Spleen (tissue), 11 donors: Measurements from ENCODE around the gene ACKR3. TPM values are rescaled to one million over a fixed set of nuclear protein-coding genes. Genes with fewer than 3 reads are reported as not detected.
A peak's percentile ranks its signal among the peaks of the same experiment; 100 is the strongest.

ENCODE experiments used
- DNase-seq: peaks from one replicate; pipeline ENCODE4 v3.0.0-alpha.2; 2020
- H3K27ac ChIP-seq, 8 donors: fragments of 200-600 bp; sonication (generic) in 7 of 8; 1 replicate in 4 of 8; 2 replicates in 4 of 8; pipeline versions ENCODE4 v1.5.0 to v1.8.0; 2016 to 2021; ENCODE audit warnings: inconsistent platforms in 4 of 8, mild to moderate bottlenecking in 4 of 8, moderate library complexity in 1 of 8
- H3K27me3 ChIP-seq, 7 donors: fragments of 200-600 bp; sonication (generic) in 6 of 7; replicated peaks in 1 of 7; 1 replicate in 4 of 7; 2 replicates in 3 of 7; pipeline versions ENCODE4 v1.5.0 to v1.8.0; 2016 to 2021; ENCODE audit warnings: inconsistent platforms in 3 of 7, mild to moderate bottlenecking in 1 of 7
- H3K36me3 ChIP-seq, 6 donors: fragments of 200-600 bp; sonication (generic) in 5 of 6; 1 replicate in 4 of 6; 2 replicates in 2 of 6; pipeline versions ENCODE4 v1.5.0 to v1.8.0; 2016 to 2021; ENCODE audit warnings: inconsistent platforms in 2 of 6
- H3K4me1 ChIP-seq, 6 donors: fragments of 200-600 bp; sonication (generic) in 5 of 6; 1 replicate in 3 of 6; 2 replicates in 3 of 6; pipeline versions ENCODE4 v1.5.0 to v1.8.0; 2016 to 2021; ENCODE audit warnings: inconsistent platforms in 3 of 6
- H3K4me3 ChIP-seq, 8 donors: fragments of 200-600 bp; sonication (generic) in 7 of 8; 1 replicate in 4 of 8; 2 replicates in 4 of 8; pipeline versions ENCODE4 v1.5.0 to v1.8.0; 2016 to 2021; ENCODE audit warnings: inconsistent platforms in 4 of 8, mild to moderate bottlenecking in 4 of 8, moderate library complexity in 2 of 8
- H3K9me3 ChIP-seq, 8 donors: fragments of 200-600 bp; sonication (generic) in 7 of 8; 1 replicate in 4 of 8; 2 replicates in 4 of 8; pipeline versions ENCODE4 v1.5.0 to v1.8.0; 2016 to 2021; ENCODE audit warnings: inconsistent platforms in 4 of 8
- POLR2A ChIP-seq, 3 donors: fragments of 450-650 bp; IDR thresholded peaks; one replicate each; pipeline ENCODE4 v1.5.1; 2017; ENCODE audit warnings: antibody characterized with exemption in 3 of 3, mild to moderate bottlenecking in 1 of 3
- POLR2AphosphoS5 ChIP-seq, 3 donors: sonication (generic); formaldehyde crosslinking; IDR thresholded peaks; one replicate each; pipeline ENCODE4 v1.5.1; 2017; ENCODE audit warnings: antibody characterized with exemption in 3 of 3
- WGBS, 5 donors: extraction: QIAGEN DNeasy Blood & Tissue Kit in 3 of 5; methylation state at CpG; one replicate each; pipeline versions ENCODE4 v1.1.5 to v1.1.7; 2013 to 2018; 5-methylcytosine and 5-hydroxymethylcytosine counted together
- intact Hi-C: fragments of 100-400 bp; cut with DNase I; formaldehyde crosslinking; loops from one replicate; pipeline ENCODE4 v1.15.0; 2023; ENCODE audit warnings: low total_unique reads
- polyA plus RNA-seq, 3 donors: library from polyadenylated mRNA; stranded (reverse); fragments of 200-250 nt; gene quantifications; one replicate each; pipeline ENCODE4 v1.2.1, GENCODE V29; 2013
- total RNA-seq, 7 donors: library from RNA; depleted of rRNA in 3 of 7; stranded (reverse); fragments of >200 nt in 3 of 7; fragmentation: NEBNext Ultra II Directional in 4 of 7; extraction: Animal tissue kit (Norgen Biotek cat#: 25700) in 4 of 7; gene quantifications; one replicate each; pipeline versions ENCODE4 v1.1.0 to v1.2.1, GENCODE V29; 2016 to 2021
- TF ChIP-seq, protein P1 (sequence below), 11 experiments: fragments of 200-600 bp in 7 of 11; fragments of 450-650 bp in 4 of 11; sonication (generic) in 4 of 11; IDR thresholded peaks in 8 of 11; conservative IDR thresholded peaks in 3 of 11; 1 replicate in 7 of 11; 2 replicates in 4 of 11; pipeline versions ENCODE4 v1.4.0 to v1.8.0; 2016 to 2021; ENCODE audit warnings: antibody characterized with exemption in 11 of 11, inconsistent platforms in 4 of 11, mild to moderate bottlenecking in 1 of 11
- donor health status: healthy with polysubstance abuse.
- donor health status: DM: no; HTN: no; CAD: no; lungs with moderate emphysema.
- donor health status: DM: no; HTN: no; CAD: no.
- donor health status: Bipolar disorder and iron deficiency.
- donor health status: healthy.
- donor health status: DM: no; HTN: no; CAD: no.
- donor health status: DM: yes; HTN: yes; CAD: no.

ACKR3 gene
- total and polyA plus RNA-seq, 10 donors, result 11.5 to 164 (median 67.0) TPM

DNA sequence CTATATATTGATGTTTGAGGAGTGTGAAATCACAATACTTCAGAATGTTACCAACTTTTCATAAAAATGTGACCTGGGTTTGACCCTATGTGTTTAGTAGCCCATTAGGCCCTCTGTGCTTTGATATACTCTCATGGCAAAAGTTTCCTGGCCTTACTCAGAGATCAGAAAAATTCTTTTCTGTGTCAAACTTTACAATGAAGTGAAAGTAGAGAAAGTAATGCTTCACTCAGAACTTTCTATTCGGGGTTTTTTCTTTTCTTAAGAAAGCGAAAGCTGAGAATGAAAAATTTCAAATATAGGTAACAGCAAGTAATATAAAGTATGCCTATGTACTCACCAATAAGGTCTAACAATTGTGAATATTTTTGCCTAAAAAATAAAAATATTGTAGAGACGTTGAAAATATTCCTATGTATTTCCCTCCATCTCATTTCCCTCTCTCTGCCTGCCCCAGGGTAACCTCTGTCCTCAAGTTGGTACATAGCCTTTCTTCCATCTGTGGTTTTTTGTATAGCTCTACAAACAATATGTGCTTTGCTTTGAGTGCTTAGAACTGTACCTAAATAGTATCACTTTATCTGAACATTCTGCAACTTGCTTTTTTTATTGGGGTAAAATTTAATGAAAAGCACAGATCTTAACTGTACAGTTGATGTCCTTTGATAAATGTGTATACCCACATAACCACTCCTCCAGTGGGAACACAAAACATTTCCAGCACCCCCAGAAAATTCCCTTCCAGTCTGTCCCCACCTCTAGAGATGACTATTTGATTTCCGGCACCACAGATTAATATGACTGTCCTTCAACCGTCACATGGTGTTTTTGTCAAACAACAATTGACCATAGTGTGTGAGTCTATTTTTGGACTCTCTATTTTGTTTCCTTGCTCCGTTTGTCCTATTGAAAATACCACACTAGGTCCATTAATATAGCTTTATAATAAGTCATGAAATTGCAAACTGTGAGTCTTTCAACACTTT lies 10.3 kb upstream of the ACKR3 start:
- H3K9me3 ChIP-seq, result peaks cover 0 to 8% (median 6%) of the 10 kb centered on the region in 8 donors
- 51 to 67% (median 63%) methylated on average over 6 of the region's 6 CpGs for WGBS, 5 donors
- no peak for DNase-seq
- no peaks in the 10 kb centered on the region for H3K27me3 ChIP-seq
- no peak overlapping the region for H3K4me3 ChIP-seq
- TF ChIP-seq POLR2A (IDR thresholded peaks at IDR 0.05) (no peak), POLR2AphosphoS5 (IDR thresholded peaks at IDR 0.05) (no peak)
- TF ChIP-seq, protein P1, sequence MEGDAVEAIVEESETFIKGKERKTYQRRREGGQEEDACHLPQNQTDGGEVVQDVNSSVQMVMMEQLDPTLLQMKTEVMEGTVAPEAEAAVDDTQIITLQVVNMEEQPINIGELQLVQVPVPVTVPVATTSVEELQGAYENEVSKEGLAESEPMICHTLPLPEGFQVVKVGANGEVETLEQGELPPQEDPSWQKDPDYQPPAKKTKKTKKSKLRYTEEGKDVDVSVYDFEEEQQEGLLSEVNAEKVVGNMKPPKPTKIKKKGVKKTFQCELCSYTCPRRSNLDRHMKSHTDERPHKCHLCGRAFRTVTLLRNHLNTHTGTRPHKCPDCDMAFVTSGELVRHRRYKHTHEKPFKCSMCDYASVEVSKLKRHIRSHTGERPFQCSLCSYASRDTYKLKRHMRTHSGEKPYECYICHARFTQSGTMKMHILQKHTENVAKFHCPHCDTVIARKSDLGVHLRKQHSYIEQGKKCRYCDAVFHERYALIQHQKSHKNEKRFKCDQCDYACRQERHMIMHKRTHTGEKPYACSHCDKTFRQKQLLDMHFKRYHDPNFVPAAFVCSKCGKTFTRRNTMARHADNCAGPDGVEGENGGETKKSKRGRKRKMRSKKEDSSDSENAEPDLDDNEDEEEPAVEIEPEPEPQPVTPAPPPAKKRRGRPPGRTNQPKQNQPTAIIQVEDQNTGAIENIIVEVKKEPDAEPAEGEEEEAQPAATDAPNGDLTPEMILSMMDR (IDR thresholded peaks at IDR 0.05 in 8 of 11, conservative IDR thresholded peaks at IDR 0.05 in 3 of 11), result no peak
- peak overlapping the region in 1 of 8 donors; percentile 22 for H3K27ac ChIP-seq
- H3K36me3 ChIP-seq, result no peaks in the 10 kb centered on the region
- intact Hi-C loops, result no loop called here
- peaks cover 0 to 30% (median 5%) of the 10 kb centered on the region in 6 donors for H3K4me1 ChIP-seq

DNA sequence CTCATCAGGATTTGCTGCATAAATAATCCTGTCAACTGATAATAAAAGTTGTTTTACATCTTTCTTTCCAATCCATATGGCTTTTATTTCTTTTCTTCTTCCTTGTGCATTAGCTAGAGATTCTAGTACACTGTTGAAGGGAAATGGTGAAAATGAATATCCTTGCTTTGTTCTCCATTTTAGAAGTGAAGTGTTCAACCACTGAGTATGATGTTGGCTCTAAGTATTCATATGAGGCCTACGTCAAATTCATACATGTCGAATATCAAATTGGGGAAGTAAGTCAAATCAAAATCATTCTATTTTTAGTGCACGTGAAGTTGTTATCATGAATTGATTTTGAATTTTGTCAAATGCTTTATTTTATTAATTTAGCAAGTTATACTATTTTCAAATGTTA lies 7.8 kb upstream of the ACKR3 start:
- 81 to 88% (median 84%) methylated on average over 3 of the region's 3 CpGs for WGBS, 5 donors
- intact Hi-C loops, result no loop called here
- no peaks in the 10 kb centered on the region for H3K36me3 ChIP-seq
- no peaks in the 10 kb centered on the region for H3K27me3 ChIP-seq
- H3K27ac ChIP-seq, result no peak overlapping the region
- no peak overlapping the region for H3K4me3 ChIP-seq
- DNase-seq, result no peak
- H3K4me1 ChIP-seq, result peaks cover 0 to 28% (median under 1%) of the 10 kb centered on the region in 6 donors
- TF ChIP-seq, protein P1 (IDR thresholded peaks at IDR 0.05 in 8 of 11, conservative IDR thresholded peaks at IDR 0.05 in 3 of 11), result no peak
- TF ChIP-seq POLR2A (IDR thresholded peaks at IDR 0.05) (no peak), POLR2AphosphoS5 (IDR thresholded peaks at IDR 0.05) (no peak)
- H3K9me3 ChIP-seq, result no peaks in the 10 kb centered on the region

DNA sequence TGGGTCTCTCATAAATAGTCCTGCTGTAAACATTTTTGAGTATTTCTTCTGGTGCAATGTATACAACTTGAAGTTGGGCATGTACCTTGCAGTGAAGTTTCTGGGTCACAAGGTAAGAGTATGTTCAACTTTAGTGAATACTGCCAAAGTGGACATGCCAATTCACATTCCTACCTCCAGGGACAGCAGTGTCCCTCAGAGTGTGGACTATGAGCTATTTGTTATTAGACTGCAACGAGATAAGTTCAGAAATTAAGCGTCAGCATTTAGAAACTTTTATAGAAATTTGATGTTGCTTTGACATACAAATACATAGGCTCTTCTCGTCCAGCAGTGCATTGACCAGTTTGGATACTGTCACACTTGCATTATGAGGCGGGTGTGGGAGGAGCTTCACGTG lies 7.2 kb upstream of the ACKR3 start:
- WGBS, 5 donors, result 69 to 82% (median 79%) methylated on average over 5 of the region's 5 CpGs

More for the DNA sequence above, 7.2 kb upstream of the ACKR3 start:
- Histone ChIP-seq H3K9me3 (no peaks in the 10 kb centered on the region), H3K27ac (no peak overlapping the region), H3K27me3 (peaks cover 0 to 2% (median 0%) of the 10 kb centered on the region in 7 donors), H3K4me3 (no peak overlapping the region), H3K4me1 (peaks cover 0 to 34% (median 6%) of the 10 kb centered on the region in 6 donors), H3K36me3 (no peaks in the 10 kb centered on the region)
- intact Hi-C loops, result no loop called here
- DNase-seq, result no peak
- no peak for TF ChIP-seq POLR2AphosphoS5 (IDR thresholded peaks at IDR 0.05)
- TF ChIP-seq, protein P1 (IDR thresholded peaks at IDR 0.05 in 8 of 11, conservative IDR thresholded peaks at IDR 0.05 in 3 of 11), result peak in 10 of 11 experiments; percentile 8 to 47 (median 36)
- no peak for TF ChIP-seq POLR2A (IDR thresholded peaks at IDR 0.05)
